Ishikawa (cell line): Measurements from ENCODE around the gene BUD31.

Experiments used
- CEBPB ChIP-seq: IDR thresholded peaks from 2 replicates; pipeline ENCODE4 v1.6.1; 2012
- CREB1 ChIP-seq: IDR thresholded peaks from 2 replicates; pipeline ENCODE4 v1.6.1; 2012; ENCODE audit warnings: low read depth
- EGR1 ChIP-seq: IDR thresholded peaks from 2 replicates; pipeline ENCODE4 v1.6.1; 2012
- MAX ChIP-seq: IDR thresholded peaks from 2 replicates; pipeline ENCODE4 v1.6.1; 2012
- NFIC ChIP-seq: IDR thresholded peaks from 2 replicates; pipeline ENCODE4 v1.6.1; 2012
- RAD21 ChIP-seq: IDR thresholded peaks from 2 replicates; pipeline ENCODE4 v1.6.1; 2012; ENCODE audit warnings: low read depth
- TAF1 ChIP-seq: IDR thresholded peaks from 2 replicates; pipeline ENCODE4 v1.6.1; 2012; ENCODE audit warnings: low read depth, mild to moderate bottlenecking
- TCF12 ChIP-seq: IDR thresholded peaks from 2 replicates; pipeline ENCODE4 v1.6.1; 2012; ENCODE audit warnings: low read depth
- USF1 ChIP-seq: IDR thresholded peaks from 2 replicates; pipeline ENCODE4 v1.6.1; 2012
- YY1 ChIP-seq: IDR thresholded peaks from 2 replicates; pipeline ENCODE4 v1.6.1; 2012; ENCODE audit warnings: low read depth
- ZBTB7A ChIP-seq: IDR thresholded peaks from 2 replicates; pipeline ENCODE4 v1.6.1; 2012; ENCODE audit warnings: low read depth
- TF ChIP-seq, protein P1 (sequence below): IDR thresholded peaks from 2 replicates; pipeline ENCODE4 v1.6.1; 2012; ENCODE audit warnings: low read depth, mild to moderate bottlenecking

- TF ChIP-seq RAD21, result no peak
- TF ChIP-seq NFIC, result no peak
- no peak for TF ChIP-seq CREB1
- TF ChIP-seq YY1, result no peak
- no peak for TF ChIP-seq TCF12
- no peak for TF ChIP-seq TAF1
- TF ChIP-seq USF1, result no peak
- TF ChIP-seq MAX, result no peak
- TF ChIP-seq, protein P1, sequence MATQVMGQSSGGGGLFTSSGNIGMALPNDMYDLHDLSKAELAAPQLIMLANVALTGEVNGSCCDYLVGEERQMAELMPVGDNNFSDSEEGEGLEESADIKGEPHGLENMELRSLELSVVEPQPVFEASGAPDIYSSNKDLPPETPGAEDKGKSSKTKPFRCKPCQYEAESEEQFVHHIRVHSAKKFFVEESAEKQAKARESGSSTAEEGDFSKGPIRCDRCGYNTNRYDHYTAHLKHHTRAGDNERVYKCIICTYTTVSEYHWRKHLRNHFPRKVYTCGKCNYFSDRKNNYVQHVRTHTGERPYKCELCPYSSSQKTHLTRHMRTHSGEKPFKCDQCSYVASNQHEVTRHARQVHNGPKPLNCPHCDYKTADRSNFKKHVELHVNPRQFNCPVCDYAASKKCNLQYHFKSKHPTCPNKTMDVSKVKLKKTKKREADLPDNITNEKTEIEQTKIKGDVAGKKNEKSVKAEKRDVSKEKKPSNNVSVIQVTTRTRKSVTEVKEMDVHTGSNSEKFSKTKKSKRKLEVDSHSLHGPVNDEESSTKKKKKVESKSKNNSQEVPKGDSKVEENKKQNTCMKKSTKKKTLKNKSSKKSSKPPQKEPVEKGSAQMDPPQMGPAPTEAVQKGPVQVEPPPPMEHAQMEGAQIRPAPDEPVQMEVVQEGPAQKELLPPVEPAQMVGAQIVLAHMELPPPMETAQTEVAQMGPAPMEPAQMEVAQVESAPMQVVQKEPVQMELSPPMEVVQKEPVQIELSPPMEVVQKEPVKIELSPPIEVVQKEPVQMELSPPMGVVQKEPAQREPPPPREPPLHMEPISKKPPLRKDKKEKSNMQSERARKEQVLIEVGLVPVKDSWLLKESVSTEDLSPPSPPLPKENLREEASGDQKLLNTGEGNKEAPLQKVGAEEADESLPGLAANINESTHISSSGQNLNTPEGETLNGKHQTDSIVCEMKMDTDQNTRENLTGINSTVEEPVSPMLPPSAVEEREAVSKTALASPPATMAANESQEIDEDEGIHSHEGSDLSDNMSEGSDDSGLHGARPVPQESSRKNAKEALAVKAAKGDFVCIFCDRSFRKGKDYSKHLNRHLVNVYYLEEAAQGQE, result no peak
- no peak for TF ChIP-seq ZBTB7A
- TF ChIP-seq EGR1, result no peak
- no peak for TF ChIP-seq CEBPB
Observed at GRCh38 chr7:99461221-99461620, 52.5 kb downstream of the BUD31 start.
